Skin of body (tissue), 2 donors: Measurements from ENCODE around the gene GPR150. TPM values are rescaled to one million over a fixed set of nuclear protein-coding genes. Genes with fewer than 3 reads are reported as not detected.

Experiments used
- DNase-seq: peaks from one replicate; lab custom pipeline; 2025; lab: John Stamatoyannopoulos, UW
- total RNA-seq: library from RNA; depleted of rRNA; stranded (reverse); fragments of >200 nt; gene quantifications from one replicate; pipeline ENCODE4 v1.2.3, GENCODE V29; 2014

The GPR150 gene
- total RNA-seq, 1 donor from 2014 or later = not detected

GRCh38 chr5:95649842-95650620, 30.1 kb downstream of the GPR150 start:
- no peak for DNase-seq

GRCh38 chr5:95652849-95653248, 33.0 kb downstream of the GPR150 start:
- no peak for DNase-seq

- DNase-seq = no peak
These were observed 34.3 kb downstream of the GPR150 start for GRCh38 chr5:95654196-95654595.

- DNase-seq = no peak
These were observed 35.7 kb downstream of the GPR150 start for GRCh38 chr5:95655575-95655974.

- DNase-seq = no peak
These were observed 40.2 kb downstream of the GPR150 start for GRCh38 chr5:95660060-95660459.

GRCh38 chr5:95662946-95663345, 43.1 kb downstream of the GPR150 start:
- DNase-seq = no peak

- peak; percentile 29 for DNase-seq
These were observed 44.4 kb downstream of the GPR150 start for GRCh38 chr5:95664204-95664786.

- DNase-seq = no peak
These were observed 47.3 kb downstream of the GPR150 start for GRCh38 chr5:95667061-95667618.

- DNase-seq = no peak
These were observed 47.8 kb downstream of the GPR150 start for GRCh38 chr5:95667678-95668077.

GRCh38 chr5:95668216-95668615, 48.3 kb downstream of the GPR150 start:
- peak; percentile 12 for DNase-seq

- no peak for DNase-seq
These were observed 48.8 kb downstream of the GPR150 start for GRCh38 chr5:95668728-95669127.

- peak; percentile 37 for DNase-seq
These were observed 49.7 kb downstream of the GPR150 start for GRCh38 chr5:95669540-95669939.

GRCh38 chr5:95669985-95670384, 50.1 kb downstream of the GPR150 start:
- no peak for DNase-seq

- no peak for DNase-seq
These were observed 50.7 kb downstream of the GPR150 start for GRCh38 chr5:95670568-95670967.

Other genes starting within 250 kb of the GPR150 start
- 0.49 TPM for gene FAM81B, start 228.7 kb upstream of the GPR150 start, total RNA-seq
- 138 TPM for gene SKIC3, start 65.1 kb upstream of the GPR150 start, total RNA-seq
- gene ARSK, start 65.0 kb upstream of the GPR150 start, total RNA-seq = 7.2 TPM
- gene RFESD, start 26.7 kb downstream of the GPR150 start, total RNA-seq = 6.7 TPM
- gene SPATA9, start 62.9 kb downstream of the GPR150 start, total RNA-seq = 2.3 TPM
- gene RHOBTB3, start 111.2 kb downstream of the GPR150 start, total RNA-seq = 134 TPM
- 15.5 TPM for gene GLRX, start 202.6 kb downstream of the GPR150 start, total RNA-seq